Naive thymus-derived CD8-positive, alpha-beta T cell (primary cell): ENCODE data around the gene MYNN. TPM values are rescaled to one million over a fixed set of nuclear protein-coding genes. Genes with fewer than 3 reads are reported as not detected.

Experiments used
- ATAC-seq, 2 donors: fragments of 150-1000 bp; cut with Tn5 transposase in 1 of 2; sonication (Bioruptor Pico), chemical (Tn5 transposase) in 1 of 2; 1 replicate in 1 of 2; 2 replicates in 1 of 2; pipeline ENCODE4 v1.10.0; 2021; ENCODE audit warnings: mild to moderate bottlenecking in 2 of 2, moderate library complexity in 2 of 2
- POLR2A ChIA-PET: fragments of 350-600 bp; sonication (Branson Sonifier 250); formaldehyde crosslinking; loops from one replicate; lab custom pipeline; 2021; ENCODE audit warnings: antibody characterized with exemption; lab: Charles Lee
- DNase-seq, 10 donors: peaks; one replicate each; pipeline versions ENCODE4 v3.0.0 to v3.0.0-alpha.2; 2020 to 2022
- H3K27ac Mint-ChIP-seq, 10 donors: one replicate each; pipeline ENCODE4 v1.8.0; 2020 to 2022; ENCODE audit warnings: mild to moderate bottlenecking in 10 of 10, mixed read lengths in 10 of 10, moderate library complexity in 4 of 10, inconsistent platforms in 1 of 10
- H3K27me3 Mint-ChIP-seq, 5 donors: one replicate each; pipeline ENCODE4 v1.8.0; 2021 to 2022; ENCODE audit warnings: mixed read lengths in 5 of 5
- H3K36me3 Mint-ChIP-seq, 3 donors: one replicate each; pipeline ENCODE4 v1.8.0; 2020 to 2022; ENCODE audit warnings: mixed read lengths in 3 of 3, mild to moderate bottlenecking in 2 of 3, inconsistent platforms in 1 of 3
- H3K4me1 Mint-ChIP-seq, 4 donors: one replicate each; pipeline ENCODE4 v1.8.0; 2021 to 2022; ENCODE audit warnings: mixed read lengths in 4 of 4
- H3K4me3 Mint-ChIP-seq, 10 donors: one replicate each; pipeline ENCODE4 v1.8.0; 2020 to 2022; ENCODE audit warnings: mild to moderate bottlenecking in 10 of 10, mixed read lengths in 10 of 10, moderate library complexity in 6 of 10, inconsistent platforms in 1 of 10
- H3K9me3 Mint-ChIP-seq, 9 donors: one replicate each; pipeline ENCODE4 v1.8.0; 2020 to 2022; ENCODE audit warnings: mixed read lengths in 9 of 9, mild to moderate bottlenecking in 3 of 9, inconsistent platforms in 1 of 9, moderate library complexity in 1 of 9
- polyA plus RNA-seq, 3 donors: library from polyadenylated mRNA; unstranded; fragments of 300-500 nt; fragmentation: Illumina TruSeq; gene quantifications; one replicate each; pipeline ENCODE4 v1.2.3, GENCODE V29; 2021
- total RNA-seq, 8 experiments: library from RNA in 2 of 8; stranded (reverse) in 2 of 8; gene quantifications; one replicate each; pipeline ENCODE4 v1.2.3 and lab custom pipeline; 2021 to 2026

The MYNN gene
- total and polyA plus RNA-seq, 5 experiments from 2014 or later: 11.7 to 24.7 (median 15.7) TPM

DNA sequence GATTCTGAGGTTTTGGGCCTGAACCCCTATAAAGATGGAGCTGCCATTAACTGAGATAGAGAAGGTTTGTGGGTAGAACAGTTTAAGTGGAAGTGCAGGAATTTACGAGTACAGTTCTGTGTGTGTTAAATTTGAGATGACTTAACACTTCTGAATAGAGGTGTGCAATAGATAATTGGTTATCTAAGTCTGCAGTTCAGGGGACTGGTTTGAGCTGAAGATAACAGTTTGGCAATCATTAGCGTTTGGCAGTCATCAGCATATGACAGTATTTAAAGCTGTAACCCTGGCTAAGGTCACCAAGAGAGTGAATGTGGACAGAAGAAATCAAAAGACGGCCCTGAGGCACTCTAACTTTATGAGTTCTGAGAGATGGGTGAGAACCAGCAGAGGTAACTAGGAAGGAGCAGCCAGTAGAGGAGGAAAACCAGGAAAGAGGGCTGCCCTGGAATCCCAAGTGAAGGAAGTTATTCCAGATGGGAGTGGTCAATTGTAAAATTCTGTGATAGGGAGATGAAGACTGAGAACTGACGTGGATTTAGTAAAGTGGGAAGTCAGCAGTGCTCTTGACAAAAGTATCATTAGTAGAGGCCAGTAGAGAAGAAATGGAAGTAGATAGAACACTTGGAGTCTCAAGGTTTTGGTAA, 8.1 kb downstream of the MYNN start:
- Mint-ChIP-seq H3K27ac (peak overlapping the region in 8 of 10 donors; percentile 5 to 79 (median 30)), H3K36me3 (peaks cover 8 to 86% (median 17%) of the 10 kb centered on the region in 3 donors)

DNA sequence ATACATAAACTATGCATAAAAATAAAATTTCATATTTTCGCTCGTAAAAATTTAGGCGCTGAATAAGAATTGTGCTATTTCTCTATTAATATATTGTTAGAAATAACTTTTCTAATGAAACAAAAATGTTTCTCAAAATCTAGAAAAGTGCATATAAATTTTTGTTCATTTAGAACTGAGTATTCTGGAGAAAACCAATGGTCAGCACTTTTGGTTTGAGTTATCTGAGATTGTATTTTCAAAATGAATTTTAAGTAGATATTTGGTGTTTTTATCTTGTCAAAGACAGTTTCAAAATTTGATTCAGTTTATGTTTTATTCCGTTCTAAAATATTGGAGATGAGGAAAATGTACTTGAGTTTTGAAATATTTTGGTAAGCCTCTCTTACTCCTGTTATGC, 13.9 kb downstream of the MYNN start:
- no peaks in the 10 kb centered on the region for H3K9me3 Mint-ChIP-seq
- DNase-seq (no peak), ATAC-seq (no peak)
- H3K4me1 Mint-ChIP-seq: peaks cover 0 to 8% (median under 1%) of the 10 kb centered on the region in 4 donors
- H3K27me3 Mint-ChIP-seq: no peaks in the 10 kb centered on the region
- peaks cover 0 to 66% (median 14%) of the 10 kb centered on the region in 3 donors for H3K36me3 Mint-ChIP-seq
- H3K27ac Mint-ChIP-seq: no peak overlapping the region
- H3K4me3 Mint-ChIP-seq: no peak overlapping the region
- POLR2A ChIA-PET: no interaction called here

More for the DNA sequence above, 8.1 kb downstream of the MYNN start:
- Mint-ChIP-seq H3K4me3 (no peak overlapping the region), H3K9me3 (no peaks in the 10 kb centered on the region), H3K4me1 (peaks cover 20 to 42% (median 40%) of the 10 kb centered on the region in 4 donors), H3K27me3 (no peaks in the 10 kb centered on the region)
- ATAC-seq: no peak
- DNase-seq: no peak
- POLR2A ChIA-PET: interaction anchor here (1.0 kb wide), 1 partner anchor 17 kb away, joined by 3 read pairs; the partner anchor contains the start of gene TERC

DNA sequence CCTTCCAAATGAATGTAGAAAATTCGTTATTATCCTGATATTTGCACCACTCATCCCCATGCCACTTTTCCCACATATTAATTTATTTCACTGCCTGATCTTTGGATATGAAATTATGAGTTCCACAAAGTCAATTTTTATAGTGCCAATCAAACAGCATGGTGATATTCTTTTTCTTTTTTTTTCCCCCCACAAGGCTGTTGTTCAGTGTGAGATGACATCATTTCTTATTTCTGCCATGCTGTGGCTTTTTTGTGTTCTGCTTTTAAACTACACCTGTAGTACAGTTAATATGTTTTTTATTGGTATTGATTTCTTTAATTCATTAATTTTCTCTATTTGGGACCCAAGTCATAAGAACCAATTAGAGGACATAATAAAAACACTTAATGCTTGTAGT, 14.6 kb downstream of the MYNN start:
- Mint-ChIP-seq H3K4me3 (no peak overlapping the region), H3K36me3 (peaks cover 0 to 61% (median 17%) of the 10 kb centered on the region in 3 donors), H3K27ac (peak overlapping the region in 3 of 10 donors; percentile 32 to 68 (median 48))

DNA sequence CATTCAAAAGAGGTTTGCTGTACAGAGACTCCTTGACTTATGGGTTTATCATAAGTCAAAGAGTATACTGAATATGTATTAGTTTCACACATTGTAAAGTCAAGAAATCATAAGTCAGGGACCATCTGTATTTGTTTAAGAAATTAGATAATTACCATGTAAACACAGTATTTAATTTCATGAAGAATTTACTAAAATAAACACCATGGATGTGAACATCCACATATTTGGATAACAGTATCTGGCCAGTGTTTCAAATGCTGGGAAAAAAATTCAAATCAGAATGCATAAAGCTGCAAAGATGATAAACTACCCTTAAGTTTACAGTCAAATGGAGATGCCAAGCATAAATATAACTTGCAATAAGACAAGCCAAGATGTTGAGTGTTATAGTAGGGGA, 17.0 kb downstream of the MYNN start:
- POLR2A ChIA-PET: interaction anchor here (0.7 kb wide), 1 partner anchor 17 kb away, joined by 3 read pairs; no protein-coding TSS in a partner anchor
- H3K27ac Mint-ChIP-seq: peak overlapping the region in 1 of 10 donors; percentile 55

More for the DNA sequence above, 14.6 kb downstream of the MYNN start:
- H3K9me3 Mint-ChIP-seq: no peaks in the 10 kb centered on the region
- DNase-seq: no peak
- H3K27me3 Mint-ChIP-seq: no peaks in the 10 kb centered on the region
- H3K4me1 Mint-ChIP-seq: peaks cover 0 to 8% (median under 1%) of the 10 kb centered on the region in 4 donors
- ATAC-seq: no peak
- POLR2A ChIA-PET: no interaction called here

DNA sequence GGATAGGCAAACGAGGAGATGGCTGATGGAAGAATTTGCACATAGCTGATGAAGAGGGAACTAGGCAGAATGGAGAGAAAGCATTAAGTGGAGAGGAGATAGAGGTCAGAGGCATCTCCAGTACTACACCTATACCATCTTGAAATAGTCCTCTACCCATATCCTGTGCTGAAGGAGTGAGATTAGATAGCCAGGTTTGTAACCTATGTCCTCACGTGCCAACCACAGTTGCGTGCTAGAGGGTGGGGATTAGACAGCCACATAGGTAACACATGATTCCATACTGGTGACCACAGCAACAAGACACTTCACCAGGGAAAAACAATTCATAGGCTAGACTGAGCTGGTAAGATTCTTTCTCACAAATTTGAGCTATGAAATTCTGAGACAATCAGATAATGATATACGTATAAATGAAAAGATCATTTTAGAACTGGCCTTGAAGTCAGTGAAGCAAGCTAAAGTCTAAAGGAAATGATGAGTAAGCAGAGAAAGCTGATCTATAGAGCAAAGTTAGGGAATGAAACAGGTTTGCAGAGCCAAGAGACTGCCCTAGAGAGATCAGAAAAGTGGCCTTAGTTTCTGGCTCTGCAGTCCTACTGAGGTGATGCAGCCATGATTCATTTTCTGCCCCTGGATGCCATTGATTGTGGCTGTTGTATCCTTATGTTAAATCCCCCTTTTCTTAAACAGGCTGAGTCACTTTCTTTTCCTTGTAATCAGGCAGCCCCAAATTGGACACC, 17.7 kb downstream of the MYNN start:
- no peak for ATAC-seq
- POLR2A ChIA-PET: interaction anchor here (0.7 kb wide), 1 partner anchor 17 kb away, joined by 3 read pairs; no protein-coding TSS in a partner anchor

More for the DNA sequence above, 17.0 kb downstream of the MYNN start:
- DNase-seq: no peak
- H3K4me1 Mint-ChIP-seq: peaks cover 0 to 8% (median under 1%) of the 10 kb centered on the region in 4 donors
- peaks cover 0 to 46% (median 19%) of the 10 kb centered on the region in 3 donors for H3K36me3 Mint-ChIP-seq
- no peak for ATAC-seq
- no peaks in the 10 kb centered on the region for H3K9me3 Mint-ChIP-seq
- no peaks in the 10 kb centered on the region for H3K27me3 Mint-ChIP-seq
- no peak overlapping the region for H3K4me3 Mint-ChIP-seq

DNA sequence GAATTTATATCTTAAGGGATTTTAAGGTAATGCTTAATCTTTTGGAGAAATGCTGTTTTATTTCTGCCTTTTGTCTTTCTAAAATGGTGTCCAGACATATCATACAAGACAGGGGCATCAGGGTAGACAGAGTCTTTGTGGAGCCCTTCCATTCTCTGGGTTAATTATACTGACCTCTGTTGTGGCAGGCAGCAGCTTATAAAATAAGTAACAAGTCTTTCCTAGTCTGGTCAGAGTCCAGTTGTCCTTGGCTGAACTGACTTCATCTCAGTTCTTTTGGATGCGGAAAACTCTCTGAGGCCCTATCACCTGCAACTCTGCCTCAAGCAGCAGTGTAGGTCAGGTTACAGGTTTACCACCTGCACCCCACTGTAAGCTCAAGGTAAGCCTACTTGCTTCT, 19.2 kb downstream of the MYNN start:
- ATAC-seq: no peak
- POLR2A ChIA-PET: no interaction called here
- no peak overlapping the region for H3K4me3 Mint-ChIP-seq
- peak overlapping the region in 1 of 10 donors; percentile 0 for H3K27ac Mint-ChIP-seq
- peaks cover 0 to 6% (median under 1%) of the 10 kb centered on the region in 4 donors for H3K4me1 Mint-ChIP-seq
- no peaks in the 10 kb centered on the region for H3K9me3 Mint-ChIP-seq
- H3K36me3 Mint-ChIP-seq: peaks cover 0 to 30% (median 5%) of the 10 kb centered on the region in 3 donors
- no peak for DNase-seq
- H3K27me3 Mint-ChIP-seq: no peaks in the 10 kb centered on the region

More for the DNA sequence above, 17.7 kb downstream of the MYNN start:
- peak overlapping the region in 2 of 10 donors; percentile 2 to 55 for H3K27ac Mint-ChIP-seq
- peaks cover 0 to 8% (median under 1%) of the 10 kb centered on the region in 4 donors for H3K4me1 Mint-ChIP-seq
- H3K27me3 Mint-ChIP-seq: no peaks in the 10 kb centered on the region
- peaks cover 0 to 40% (median 14%) of the 10 kb centered on the region in 3 donors for H3K36me3 Mint-ChIP-seq
- H3K4me3 Mint-ChIP-seq: no peak overlapping the region
- no peaks in the 10 kb centered on the region for H3K9me3 Mint-ChIP-seq
- DNase-seq: no peak

DNA sequence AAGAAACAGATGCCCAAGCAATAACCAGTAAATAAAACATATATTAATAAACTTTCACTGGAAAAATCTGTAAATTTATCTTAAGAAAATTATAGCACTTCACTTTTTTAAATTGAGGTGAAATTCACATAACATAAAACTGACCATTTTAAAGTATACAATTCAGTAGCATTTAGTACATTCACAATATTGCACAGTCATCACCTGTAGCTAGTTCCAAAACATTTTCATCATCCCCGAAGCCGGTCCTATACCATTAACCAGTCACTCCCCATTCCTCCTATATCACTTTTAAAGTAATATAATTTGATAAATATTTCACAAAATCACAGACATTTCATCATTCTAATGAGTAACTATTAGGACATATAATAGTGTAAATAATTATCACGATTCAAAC, 31.5 kb downstream of the MYNN start:
- Mint-ChIP-seq H3K4me1 (no peaks in the 10 kb centered on the region), H3K27me3 (no peaks in the 10 kb centered on the region), H3K9me3 (no peaks in the 10 kb centered on the region), H3K27ac (no peak overlapping the region), H3K36me3 (no peaks in the 10 kb centered on the region), H3K4me3 (no peak overlapping the region)
- POLR2A ChIA-PET: no interaction called here
- DNase-seq (no peak), ATAC-seq (no peak)

DNA sequence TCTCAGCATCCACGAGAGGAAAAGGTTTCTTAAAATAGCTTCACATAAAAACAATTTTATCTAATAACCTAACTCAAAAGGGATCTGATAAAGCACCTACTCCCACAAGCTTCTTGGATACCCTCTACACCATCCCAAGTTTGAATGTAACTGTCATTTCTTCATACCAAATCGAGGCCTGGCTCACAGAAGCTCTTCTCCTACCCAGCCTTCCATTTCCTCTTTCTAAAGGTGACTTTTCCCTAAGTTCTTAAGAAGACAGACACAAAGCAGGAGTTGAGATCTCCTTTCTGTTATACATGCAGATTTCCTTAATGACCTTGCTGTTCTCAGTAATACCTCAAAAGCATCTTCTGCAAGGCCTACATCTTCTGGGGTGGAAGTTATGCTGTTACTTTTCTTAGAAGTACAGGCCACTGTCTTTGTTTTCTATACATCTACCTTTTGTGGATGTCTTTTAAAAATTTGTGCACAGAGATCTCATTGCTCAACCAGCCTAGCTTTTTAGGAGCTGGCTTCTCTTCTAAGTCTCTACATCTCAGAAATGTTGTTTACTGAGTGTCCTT, 36.1 kb downstream of the MYNN start:
- H3K4me3 Mint-ChIP-seq: no peak overlapping the region
- peak overlapping the region in 2 of 10 donors; percentile 4 to 15 for H3K27ac Mint-ChIP-seq
- no peaks in the 10 kb centered on the region for H3K36me3 Mint-ChIP-seq
- H3K27me3 Mint-ChIP-seq: no peaks in the 10 kb centered on the region
- no peaks in the 10 kb centered on the region for H3K9me3 Mint-ChIP-seq
- POLR2A ChIA-PET: interaction anchor here (0.6 to 0.7 kb wide), 2 partner anchors 9 to 796 kb away, joined by 3 to 6 read pairs; no protein-coding TSS in a partner anchor
- no peak for ATAC-seq
- peaks cover 17 to 24% (median 22%) of the 10 kb centered on the region in 4 donors for H3K4me1 Mint-ChIP-seq
- DNase-seq: no peak

DNA sequence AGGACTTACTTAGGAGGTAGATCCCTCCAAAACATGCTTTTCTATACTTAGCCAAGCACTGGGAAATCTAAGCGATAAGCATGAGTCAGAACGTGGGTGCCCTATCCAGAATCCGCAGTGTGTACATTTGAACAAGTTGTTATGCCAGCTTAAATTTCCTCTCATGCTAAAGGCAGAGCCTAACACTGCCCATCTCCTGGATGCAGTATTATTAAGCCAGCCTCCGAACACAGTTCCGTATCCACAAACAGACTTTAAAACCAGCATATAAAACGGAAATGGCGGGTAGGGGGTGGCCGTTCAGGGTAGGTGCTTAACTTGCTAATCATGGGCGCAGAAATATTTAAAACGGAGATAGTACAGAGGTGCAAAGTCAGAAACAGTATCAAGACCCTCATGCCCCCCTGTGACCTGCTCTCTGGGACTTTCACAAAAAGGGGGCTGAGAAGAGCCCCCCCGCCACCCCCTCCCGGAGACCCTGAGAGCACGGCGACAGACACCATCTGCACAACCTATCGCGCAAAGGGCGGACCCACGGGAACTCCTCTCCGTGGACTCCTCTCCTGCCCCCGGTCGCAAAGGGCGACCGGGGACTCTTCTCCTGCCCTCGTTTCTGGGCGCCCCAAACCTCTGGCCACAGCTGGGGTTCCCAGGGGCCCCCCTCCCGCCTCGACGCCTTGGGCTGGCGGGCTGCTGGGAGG, 38.6 kb downstream of the MYNN start:
- H3K4me3 Mint-ChIP-seq: peak overlapping the region; percentile 78 to 93 (median 88)
- peak; percentile 37 to 48 for ATAC-seq
- peaks cover 18 to 24% (median 22%) of the 10 kb centered on the region in 4 donors for H3K4me1 Mint-ChIP-seq
- H3K9me3 Mint-ChIP-seq: peaks cover 2 to 19% (median 10%) of the 10 kb centered on the region in 9 donors
- POLR2A ChIA-PET: interaction anchor here (1.1 to 3.5 kb wide), 5 partner anchors 39 to 155 kb away, joined by 3 to 21 read pairs (median 5); partner anchors contain the start of genes ACTRT3, MYNN, SEC62 and TERC
- DNase-seq: peak in 4 of 10 donors; percentile 19 to 69 (median 27)
- H3K36me3 Mint-ChIP-seq: peaks cover 0 to 6% (median 4%) of the 10 kb centered on the region in 3 donors
- peak overlapping the region in 8 of 10 donors; percentile 24 to 83 (median 68) for H3K27ac Mint-ChIP-seq
- no peaks in the 10 kb centered on the region for H3K27me3 Mint-ChIP-seq

DNA sequence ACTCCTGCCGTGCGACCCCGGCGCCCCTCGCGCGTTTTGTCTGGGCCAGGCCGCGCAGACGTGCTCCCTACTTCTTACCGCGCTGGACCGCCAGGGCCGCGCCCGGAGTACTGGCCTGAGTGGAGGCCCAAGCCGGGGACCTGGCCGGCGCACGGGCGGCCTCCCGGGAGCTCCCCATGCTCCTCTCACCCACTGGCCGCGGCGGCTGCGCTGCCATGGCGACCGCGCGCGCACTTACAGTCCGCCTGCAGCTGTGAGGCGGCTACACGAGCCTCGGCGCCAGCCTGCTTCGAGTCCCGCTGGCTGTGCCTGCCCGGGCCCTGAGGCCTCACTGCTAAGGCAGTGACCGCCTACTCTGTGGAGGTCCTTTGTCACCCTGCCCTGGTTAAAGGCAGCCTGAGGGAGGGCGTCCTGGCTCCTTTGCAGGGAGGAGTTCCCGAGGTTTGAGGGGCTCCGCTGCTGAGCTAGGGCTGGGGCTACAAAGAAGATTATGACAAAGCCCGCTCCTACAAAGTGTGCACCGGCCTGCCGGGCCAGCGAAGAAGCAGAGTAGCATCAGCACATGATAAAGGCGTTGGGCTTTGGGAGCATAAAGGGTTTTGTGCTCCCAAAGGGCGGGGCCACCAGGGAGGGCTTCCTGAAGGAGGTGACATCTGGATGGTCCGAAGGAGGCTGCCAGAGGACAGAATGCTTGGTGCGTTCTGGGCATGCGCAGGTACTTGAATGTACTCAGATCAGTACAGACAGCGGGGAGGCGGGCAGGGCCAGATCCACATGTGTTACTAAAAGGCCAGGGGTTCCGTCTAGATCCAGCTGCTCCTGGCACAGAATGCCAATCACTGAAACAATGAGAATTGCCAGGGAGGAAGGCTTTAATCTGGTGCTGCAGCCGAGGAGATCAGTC, 39.4 kb downstream of the MYNN start, which contains the start of the genes LRRC34 and LRRIQ4:
Gene LRRC34 (minus strand): TSS at position 573 of the 904 bp plus-strand sequence. CDS start 356 bp downstream, at position 217.
Gene LRRIQ4 (plus strand): TSS at position 539 of the 904 bp plus-strand sequence. CDS start 9,052 bp downstream, outside the sequence.
- H3K27me3 Mint-ChIP-seq: peaks cover 0 to under 1% (median 0%) of the 10 kb centered on the region in 5 donors
- H3K36me3 Mint-ChIP-seq: peaks cover 0 to 6% (median 4%) of the 10 kb centered on the region in 3 donors
- ATAC-seq (peak; percentile 62 to 71), DNase-seq (peak; percentile 30 to 81 (median 50))
- POLR2A ChIA-PET: interaction anchor here (0.6 to 3.5 kb wide), 6 partner anchors 12 to 154 kb away, joined by 3 to 21 read pairs (median 5); partner anchors contain the start of genes ACTRT3, MYNN, SEC62 and TERC
- peaks cover 2 to 23% (median 11%) of the 10 kb centered on the region in 9 donors for H3K9me3 Mint-ChIP-seq
- peaks cover 18 to 24% (median 22%) of the 10 kb centered on the region in 4 donors for H3K4me1 Mint-ChIP-seq
- peak within 1 kb of the TSS; percentile 42 to 93 (median 79) for H3K27ac Mint-ChIP-seq
- H3K4me3 Mint-ChIP-seq: peak within 1 kb of the TSS; percentile 78 to 93 (median 88)
